ENCODE results near the gene TEX2. TPM values are rescaled to one million over a fixed set of nuclear protein-coding genes. Genes with fewer than 3 reads are reported as not detected.
A peak's percentile ranks its signal among the peaks of the same experiment; 100 is the strongest.
"Not testable (repeated sequence)": the region's sequence is repeated elsewhere in the genome, so short reads cannot be mapped to it uniquely, and the experiment has no call there.

TEX2 gene
- polyA plus RNA-seq, 1 of the 3 experiments (the other 2 are of a cell fraction), result 24.0 TPM

- Histone ChIP-seq H3K4me1 (ENCODE audit: control insufficient read depth in 1 of 2, insufficient read depth in 2 of 2, low read depth in 1 of 2, low read length in 1 of 2) (peaks cover 3 to 33% of the 10 kb centered on the region in 2 experiments; a peak in 2 of 4 replicates), H3K36me3 (replicated peaks in 1 of 2; ENCODE audit: control insufficient read depth in 1 of 2, insufficient read depth in 2 of 2, low read length in 1 of 2) (peaks cover 3 to 18% of the 10 kb centered on the region in 2 experiments), H3F3A (replicated peaks; ENCODE audit: insufficient read depth) (peaks cover 24% of the 10 kb centered on the region)
- CTCF ChIA-PET; H3K27ac ChIP-seq (ENCODE audit: low read depth in 2 of 2, low read length in 1 of 2); H3K4me3 ChIP-seq (ENCODE audit: low read depth in 2 of 2, low read length in 1 of 2); POLR2A ChIA-PET; H3K27me3 ChIP-seq (ENCODE audit: insufficient read depth); H3K79me2 ChIP-seq (ENCODE audit: insufficient read depth); H3K9me2 ChIP-seq; H3K9me3 ChIP-seq; H3K9ac ChIP-seq; H2AFZ ChIP-seq (ENCODE audit: low read depth); H3K4me2 ChIP-seq; DNase-seq; H4K20me1 ChIP-seq (ENCODE audit: insufficient read depth): not testable (repeated sequence)
- 86% methylated on average over 9 of the region's 9 CpGs for WGBS (ENCODE audit: low lambda C conversion rate)
Measured at GRCh38 chr17:64185557-64185956, 77.5 kb downstream of the TEX2 start.

GRCh38 chr17:64185101-64185500 is 78.0 kb downstream of the TEX2 start:
- Histone ChIP-seq H3K27ac (ENCODE audit: low read depth in 2 of 2, low read length in 1 of 2) (peak overlapping the region in 1 of 2 experiments; percentile 8; a peak in 1 of 4 replicates), H3K27me3 (ENCODE audit: insufficient read depth) (no peaks in the 10 kb centered on the region), H3K9me3 (no peaks in the 10 kb centered on the region), H3F3A (replicated peaks; ENCODE audit: insufficient read depth) (peaks cover 24% of the 10 kb centered on the region), H3K4me3 (ENCODE audit: low read depth in 2 of 2, low read length in 1 of 2) (no peak overlapping the region), H3K9me2 (no peaks in the 10 kb centered on the region), H2AFZ (ENCODE audit: low read depth) (no peak overlapping the region), H3K4me1 (ENCODE audit: control insufficient read depth in 1 of 2, insufficient read depth in 2 of 2, low read depth in 1 of 2, low read length in 1 of 2) (peaks cover 3 to 28% of the 10 kb centered on the region in 2 experiments; a peak in 2 of 4 replicates), H3K36me3 (replicated peaks in 1 of 2; ENCODE audit: control insufficient read depth in 1 of 2, insufficient read depth in 2 of 2, low read length in 1 of 2) (peaks cover 3 to 19% of the 10 kb centered on the region in 2 experiments), H3K9ac (no peak overlapping the region), H3K4me2 (no peak overlapping the region), H3K79me2 (ENCODE audit: insufficient read depth) (no peaks in the 10 kb centered on the region), H4K20me1 (ENCODE audit: insufficient read depth) (no peaks in the 10 kb centered on the region)
- no peak for TF ChIP-seq JUND (IDR thresholded peaks at IDR 0.05)
- TF ChIP-seq PBX3 (IDR thresholded peaks at IDR 0.05), result no peak
- TF ChIP-seq ELF1 (IDR thresholded peaks at IDR 0.05), result no peak
- no peak for TF ChIP-seq MXI1 (IDR thresholded peaks at IDR 0.05; ENCODE audit: low read depth, low read length)
- no peak for TF ChIP-seq NFIC (IDR thresholded peaks at IDR 0.05; ENCODE audit: borderline replicate concordance)
- no peak for TF ChIP-seq TEAD4 (IDR thresholded peaks at IDR 0.05; ENCODE audit: borderline replicate concordance, insufficient read depth)
- TF ChIP-seq NRF1 (IDR thresholded peaks at IDR 0.05; ENCODE audit: low read depth, low read length), result no peak
- TF ChIP-seq SIN3A (IDR thresholded peaks at IDR 0.05; ENCODE audit: borderline replicate concordance, low read depth, low read length), result no peak
- TF ChIP-seq MAX (IDR thresholded peaks at IDR 0.05; ENCODE audit: low read depth), result no peak
- TF ChIP-seq TAF1 (IDR thresholded peaks at IDR 0.05; ENCODE audit: borderline replicate concordance, low read depth, low read length), result no peak
- no peak for TF ChIP-seq SMC3 (IDR thresholded peaks at IDR 0.05; ENCODE audit: low read depth, low read length)
- no peak for TF ChIP-seq EZH2phosphoT487 (IDR thresholded peaks at IDR 0.05; ENCODE audit: borderline replicate concordance, low read depth)
- TF ChIP-seq MEF2A (IDR thresholded peaks at IDR 0.05; ENCODE audit: borderline replicate concordance, low read depth), result no peak
- TF ChIP-seq GATA2 (CRISPR knock-in tag; IDR thresholded peaks at IDR 0.05), result no peak
- no peak for TF ChIP-seq FOXJ3 (CRISPR knock-in tag; IDR thresholded peaks at IDR 0.05)
- no peak for TF ChIP-seq IRF3 (IDR thresholded peaks at IDR 0.05; ENCODE audit: low read depth, low read length)
- no peak for TF ChIP-seq RFX5 (IDR thresholded peaks at IDR 0.05; ENCODE audit: low read length)
- no peak for TF ChIP-seq RCOR1 (IDR thresholded peaks at IDR 0.05; ENCODE audit: low read length)
- TF ChIP-seq USF1 (IDR thresholded peaks at IDR 0.05; ENCODE audit: borderline replicate concordance, low read depth), result no peak
- no peak for TF ChIP-seq RXRA (IDR thresholded peaks at IDR 0.05; ENCODE audit: borderline replicate concordance, low read depth)
- ChIA-PET CTCF (no interaction called here), POLR2A (no interaction called here)
- no peak for DNase-seq
- WGBS (ENCODE audit: low lambda C conversion rate), result 92% methylated on average over 3 of the region's 3 CpGs
